GM19240 (cell line): ENCODE results near the gene DNAJC17.

Experiments used
- DNase-seq: peaks from one replicate; pipeline ENCODE4 v3.0.0; 2011; ENCODE audit warnings: low spot score; ENCODE audit not compliant: insufficient read length

The DNAJC17 gene

DNA sequence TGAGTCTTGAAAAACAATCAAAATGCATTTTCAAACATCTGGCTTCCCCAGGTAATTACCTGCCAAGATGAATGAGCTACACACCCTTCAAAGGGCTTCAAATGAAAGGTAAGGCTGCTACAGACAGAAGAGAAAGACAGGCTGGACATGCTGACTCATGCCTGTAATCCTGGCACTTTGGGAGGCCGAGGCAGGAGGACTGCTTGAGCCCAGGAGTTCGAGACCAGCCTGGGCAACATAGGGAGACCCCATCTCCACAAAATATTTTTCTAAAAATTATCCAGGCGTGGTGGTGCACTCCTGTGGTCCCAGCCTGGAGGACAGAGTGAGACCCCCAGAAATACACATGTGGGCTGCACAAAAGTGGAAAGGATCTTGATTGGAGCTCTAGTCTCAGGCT is 14.9 kb downstream of the DNAJC17 start:
- no peak for DNase-seq

DNA sequence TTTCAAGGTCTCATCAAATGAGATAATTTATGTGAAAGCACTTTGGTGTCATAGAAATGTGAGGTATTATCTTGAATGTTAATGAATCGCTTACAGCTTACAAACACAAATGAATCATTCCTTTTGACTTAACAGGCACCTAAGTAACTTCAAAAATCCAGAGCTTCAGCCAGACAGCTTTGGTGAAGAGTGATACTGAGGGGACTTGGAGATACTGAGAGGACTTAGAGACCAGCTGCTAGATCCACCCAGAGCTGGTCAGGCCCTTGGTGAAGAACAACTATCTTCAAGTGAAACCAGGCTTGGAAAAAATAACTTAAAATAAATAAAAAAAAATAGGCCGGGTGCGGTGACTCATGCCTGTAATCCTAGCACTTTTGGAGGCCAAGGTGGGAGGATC is 16.6 kb downstream of the DNAJC17 start:
- no peak for DNase-seq

- DNase-seq: no peak
Observed at GRCh38 chr15:40789999-40790398, 17.3 kb downstream of the DNAJC17 start.

DNA sequence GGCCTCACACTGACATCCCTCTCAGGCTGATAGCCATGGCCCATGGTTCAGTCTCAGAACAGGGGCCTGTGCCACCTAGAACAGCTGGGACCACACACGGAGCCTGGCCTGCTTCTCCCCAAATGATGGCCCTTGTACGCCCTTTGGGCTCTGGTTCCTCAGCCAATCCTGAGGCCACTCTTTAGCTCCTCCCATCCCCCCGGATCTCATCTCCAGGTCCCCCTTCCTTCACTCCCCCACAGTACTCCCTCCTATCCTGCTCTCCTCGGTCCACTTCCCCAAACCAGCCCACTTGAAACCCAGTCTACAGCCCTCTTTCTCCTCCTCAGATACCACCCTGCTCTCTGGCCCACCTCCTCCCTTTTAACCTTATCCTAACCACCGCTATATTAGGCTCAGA is 18.2 kb downstream of the DNAJC17 start:
- no peak for DNase-seq

GRCh38 chr15:40787991-40788390 is 19.3 kb downstream of the DNAJC17 start:
- DNase-seq: no peak

- no peak for DNase-seq
Observed at GRCh38 chr15:40787344-40787841, 19.9 kb downstream of the DNAJC17 start.

GRCh38 chr15:40785814-40786213 is 21.5 kb downstream of the DNAJC17 start:
- no peak for DNase-seq

GRCh38 chr15:40785164-40785563 is 22.1 kb downstream of the DNAJC17 start:
- no peak for DNase-seq

GRCh38 chr15:40782609-40783227 is 24.6 kb downstream of the DNAJC17 start:
- DNase-seq: peak; percentile 62

- DNase-seq: no peak
Observed at GRCh38 chr15:40776537-40777141, 30.6 kb downstream of the DNAJC17 start.

GRCh38 chr15:40775740-40776536 is 31.3 kb downstream of the DNAJC17 start:
- DNase-seq: no peak

GRCh38 chr15:40775007-40775406 is 32.3 kb downstream of the DNAJC17 start:
- no peak for DNase-seq

DNA sequence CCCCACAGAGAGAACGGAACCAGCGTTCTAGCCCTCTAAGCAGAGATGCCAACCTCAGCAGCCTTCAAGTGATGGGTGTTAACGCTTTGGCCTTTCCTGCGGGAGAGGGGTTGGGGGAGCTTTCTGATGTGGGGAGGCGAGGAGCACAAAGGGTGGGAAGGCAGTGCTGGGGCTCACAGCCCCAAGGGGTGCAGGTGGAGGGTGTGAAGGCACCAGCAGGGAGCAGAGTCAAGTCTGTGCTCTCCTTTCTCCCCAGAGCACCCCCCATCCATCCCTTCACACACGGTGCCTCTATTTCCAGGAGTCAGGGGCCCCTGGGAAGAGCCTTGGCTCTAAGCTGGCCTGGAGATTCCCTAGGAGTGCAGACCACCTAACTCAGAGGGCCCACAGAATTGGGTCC is 33.4 kb downstream of the DNAJC17 start:
- DNase-seq: no peak

- no peak for DNase-seq
Observed at GRCh38 chr15:40773496-40773895, 33.8 kb downstream of the DNAJC17 start.

GRCh38 chr15:40772014-40772413 is 35.3 kb downstream of the DNAJC17 start:
- DNase-seq: no peak

DNA sequence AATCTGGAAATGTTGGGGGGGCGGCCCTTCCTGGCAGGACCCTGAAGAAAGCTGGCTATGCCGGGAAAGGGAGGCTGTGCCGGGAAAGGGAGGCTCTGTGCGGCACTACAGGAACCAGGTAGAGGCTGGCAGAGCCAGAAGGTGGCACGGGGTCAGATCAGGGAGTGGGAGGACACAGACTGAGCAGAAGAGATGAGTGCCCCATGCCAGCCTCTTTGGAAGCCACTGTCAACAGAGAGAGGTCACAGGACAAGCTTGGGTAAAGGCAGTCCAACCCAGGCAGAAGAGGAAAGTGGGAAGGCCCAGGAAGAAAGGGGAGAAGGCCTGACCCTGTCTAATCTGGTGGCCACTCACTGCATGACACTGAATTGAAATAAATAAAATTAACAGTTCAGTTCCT is 36.0 kb downstream of the DNAJC17 start:
- no peak for DNase-seq

GRCh38 chr15:40770147-40770721 is 37.0 kb downstream of the DNAJC17 start:
- no peak for DNase-seq

DNA sequence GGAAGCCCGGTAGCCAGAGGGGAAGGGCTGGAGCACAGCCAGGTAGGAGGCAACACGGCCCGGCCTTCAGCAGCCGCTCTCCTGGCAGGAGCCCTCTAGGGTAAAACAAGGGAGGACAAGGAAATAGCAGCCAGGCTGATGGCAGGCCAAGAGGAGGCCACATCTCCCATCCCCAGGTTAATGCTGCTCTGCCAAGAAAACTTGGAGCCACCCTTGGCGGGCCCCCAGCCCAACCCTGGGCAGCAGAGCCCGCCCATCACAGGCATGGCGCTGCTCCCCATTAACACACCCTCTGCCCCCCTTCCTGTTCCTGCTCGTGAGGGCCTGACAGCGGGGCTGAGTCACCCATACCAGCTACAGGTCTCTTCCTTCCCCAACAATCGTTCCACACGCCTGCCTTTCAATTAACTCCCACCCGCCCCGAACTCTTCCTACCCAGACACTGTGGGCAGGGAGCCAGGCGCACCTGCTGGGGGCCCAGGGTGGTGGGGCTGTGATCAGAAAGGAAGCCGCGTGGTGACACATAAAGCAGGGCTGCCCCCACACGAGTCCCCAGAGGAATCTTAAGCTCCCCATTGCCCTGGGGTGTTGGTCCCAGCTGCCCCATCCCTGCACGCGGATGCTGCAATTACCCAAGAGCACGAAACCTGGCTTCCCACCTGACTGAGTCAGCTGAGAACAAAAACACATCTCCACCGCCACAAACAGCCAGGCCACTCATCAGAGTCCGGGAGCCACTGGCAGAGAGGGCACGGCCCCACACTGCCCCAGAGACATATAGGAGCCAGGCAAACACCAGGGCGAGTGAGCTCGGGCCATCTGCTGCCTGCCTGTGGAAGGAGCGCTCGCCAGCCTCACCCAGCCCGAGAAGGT is 37.8 kb downstream of the DNAJC17 start, which contains the start of gene C15orf62:
Gene C15orf62, plus strand, starts transcription at position 707 of the 873 bp plus-strand sequence. CDS start 516 bp downstream, outside the sequence.
- DNase-seq: no peak

GRCh38 chr15:40768521-40769273 is 38.6 kb downstream of the DNAJC17 start:
- DNase-seq: no peak

DNA sequence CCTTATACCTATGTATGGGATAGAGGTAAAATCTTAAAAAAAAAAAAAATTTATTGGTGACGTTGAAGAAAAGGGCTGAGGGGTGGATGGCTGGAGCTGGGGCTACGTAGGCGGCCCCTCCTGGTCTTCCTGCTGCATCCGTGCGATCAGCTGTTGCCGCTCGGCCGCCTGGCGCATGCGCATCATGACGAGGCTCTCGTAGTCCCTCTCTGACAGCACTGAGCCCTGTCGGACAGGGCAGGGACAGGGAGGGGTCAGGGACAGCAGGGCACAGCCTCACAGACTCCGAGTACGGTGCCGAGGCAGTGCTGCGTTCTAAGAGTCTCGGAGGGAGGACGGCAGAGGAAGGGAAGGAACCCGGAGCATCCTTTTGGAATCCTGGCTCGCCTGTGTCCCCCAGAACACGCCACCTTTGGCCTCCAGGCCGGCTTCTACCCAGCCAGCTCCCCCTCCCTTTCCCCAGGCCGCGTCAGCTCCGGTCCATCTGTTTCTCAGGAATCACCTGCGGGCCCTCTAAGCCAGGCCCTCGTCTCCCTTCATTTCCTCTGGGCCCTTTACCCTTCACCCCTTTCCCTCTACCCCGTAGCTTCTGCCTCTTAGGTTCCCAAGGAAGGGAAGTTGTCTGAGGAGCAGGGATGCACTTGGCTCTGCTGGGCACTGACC is 39.3 kb downstream of the DNAJC17 start:
- no peak for DNase-seq
